ENCODE measurements around the gene GP1BB. TPM values are rescaled to one million over a fixed set of nuclear protein-coding genes. Genes with fewer than 3 reads are reported as not detected.
"Not testable (repeated sequence)": the region's sequence is repeated elsewhere in the genome, so short reads cannot be mapped to it uniquely, and the experiment has no call there.

Gene GP1BB
- polyA plus RNA-seq, 3 donors: 2.2 to 3.4 (median 2.9) TPM

- no peak for DNase-seq (ENCODE audit: low read depth in 3 of 3, low spot score in 2 of 3)
These were observed 29.8 kb upstream of the GP1BB start for GRCh38 chr22:19693581-19693980.

DNA sequence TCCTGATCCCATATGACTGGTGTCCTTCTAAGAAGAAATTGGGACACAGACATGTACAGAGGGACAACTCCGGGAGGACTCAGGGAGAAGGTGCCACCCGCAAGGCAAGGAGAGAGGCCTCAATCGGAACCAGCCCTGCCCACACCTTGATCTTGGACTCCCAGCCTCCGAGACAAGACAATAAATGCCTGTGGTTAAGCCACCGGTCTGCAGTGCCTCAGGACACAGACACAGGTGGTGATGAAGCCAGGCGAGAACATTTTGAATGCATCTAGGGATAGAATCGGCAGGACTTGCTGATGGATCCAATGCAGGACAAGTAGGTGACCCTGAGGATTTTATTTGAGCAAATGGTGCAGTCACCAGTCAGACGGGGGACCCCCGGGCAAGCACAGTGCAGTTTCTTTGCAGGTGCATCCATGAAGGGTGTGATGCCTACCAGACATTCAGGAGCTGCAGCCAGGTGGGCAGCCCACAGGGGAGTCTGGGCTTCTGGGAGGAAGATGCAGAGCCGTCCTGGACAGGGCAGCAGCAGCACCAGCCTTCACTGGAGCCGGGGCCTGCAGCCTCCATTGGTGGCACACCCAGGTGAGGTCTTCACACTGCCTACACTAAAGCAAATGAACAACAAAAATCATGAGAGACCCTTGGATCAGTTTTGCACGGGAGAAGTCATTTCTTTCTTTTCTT lies 29.2 kb upstream of the GP1BB start:
- DNase-seq (ENCODE audit: low read depth in 3 of 3, low spot score in 2 of 3): no peak

DNA sequence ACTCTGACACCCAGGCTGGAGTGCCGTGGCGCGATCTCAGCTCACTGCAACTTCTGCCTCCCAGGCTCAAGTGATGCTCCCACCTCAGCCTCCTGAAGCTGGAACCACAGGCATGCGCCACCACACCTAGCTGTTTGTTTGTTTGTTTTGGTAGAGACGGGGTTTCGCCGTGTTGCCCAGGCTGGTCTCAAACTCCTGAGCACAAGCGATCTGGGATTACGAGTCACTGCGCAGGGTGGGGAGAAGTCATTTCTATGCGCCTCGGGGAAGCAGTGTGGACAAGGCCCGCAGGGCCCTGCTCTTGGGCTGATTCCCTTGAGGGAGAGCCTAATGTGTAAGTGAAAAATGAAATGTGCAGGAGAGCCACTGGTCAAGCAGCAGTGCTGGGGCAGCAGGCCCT lies 28.6 kb upstream of the GP1BB start:
- no peak for DNase-seq (ENCODE audit: low read depth in 3 of 3, low spot score in 2 of 3)

GRCh38 chr22:19696504-19697276 lies 26.6 kb upstream of the GP1BB start:
- DNase-seq (ENCODE audit: low read depth in 3 of 3, low spot score in 2 of 3): no peak

DNA sequence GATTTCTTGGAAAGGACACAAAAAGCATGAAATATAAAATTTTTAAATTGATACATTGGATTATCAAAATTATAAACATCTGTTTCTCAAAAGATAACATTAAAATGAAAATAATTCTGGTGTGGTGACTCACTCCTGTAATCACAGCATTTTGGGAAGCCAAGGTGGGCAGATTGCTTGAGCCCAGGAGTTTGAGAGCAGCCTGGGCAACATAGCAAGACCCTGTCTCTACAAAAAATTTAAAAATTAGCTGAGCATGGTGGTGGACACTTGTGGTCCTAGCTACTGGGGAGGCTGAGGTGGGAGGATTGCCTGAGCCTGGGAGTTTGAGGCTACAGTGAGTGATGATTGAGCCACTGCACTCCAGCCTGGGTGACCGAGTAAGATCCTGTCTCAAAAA lies 25.5 kb upstream of the GP1BB start:
- DNase-seq (ENCODE audit: low read depth in 3 of 3, low spot score in 2 of 3): not testable (repeated sequence)

GRCh38 chr22:19700790-19701419 lies 22.4 kb upstream of the GP1BB start:
- no peak for DNase-seq (ENCODE audit: low read depth in 3 of 3, low spot score in 2 of 3)

- no peak for DNase-seq (ENCODE audit: low read depth in 3 of 3, low spot score in 2 of 3)
These were observed 21.8 kb upstream of the GP1BB start for GRCh38 chr22:19701420-19702145.

- DNase-seq (ENCODE audit: low read depth in 3 of 3, low spot score in 2 of 3): no peak
These were observed 19.5 kb upstream of the GP1BB start for GRCh38 chr22:19703869-19704268.

DNA sequence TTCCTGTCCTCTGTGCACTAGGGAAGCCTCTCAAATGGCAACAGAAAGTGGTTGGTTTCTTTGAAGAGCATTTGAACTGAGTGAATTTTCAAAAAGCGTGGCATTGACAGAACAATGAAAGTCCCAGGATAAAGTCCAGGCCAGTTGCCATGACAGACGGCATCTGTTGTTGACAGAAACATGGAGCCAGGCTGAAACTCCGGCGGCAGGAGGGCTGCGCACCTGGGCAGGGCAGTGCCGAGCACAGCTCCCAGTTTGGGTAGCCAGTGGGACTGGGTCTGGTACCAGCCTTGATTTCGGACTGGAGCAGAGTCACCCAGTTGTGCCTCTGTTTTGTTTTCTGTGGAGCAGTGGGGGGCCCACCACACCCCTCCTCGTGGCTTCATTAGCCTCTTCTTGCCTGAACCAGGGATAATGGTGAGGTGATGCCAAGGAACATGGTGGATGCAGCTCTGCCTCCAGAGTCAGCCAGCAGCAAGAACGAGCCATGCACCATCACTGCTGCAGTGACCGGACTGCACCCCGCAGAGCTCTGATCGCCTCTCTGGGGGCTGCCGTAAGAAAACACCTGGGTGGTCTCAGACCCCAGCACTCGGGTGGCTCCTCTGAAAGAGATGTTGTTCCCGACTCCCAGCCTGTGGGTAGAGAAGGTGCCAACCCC lies 18.9 kb upstream of the GP1BB start:
- no peak for DNase-seq (ENCODE audit: low read depth in 3 of 3, low spot score in 2 of 3)

DNA sequence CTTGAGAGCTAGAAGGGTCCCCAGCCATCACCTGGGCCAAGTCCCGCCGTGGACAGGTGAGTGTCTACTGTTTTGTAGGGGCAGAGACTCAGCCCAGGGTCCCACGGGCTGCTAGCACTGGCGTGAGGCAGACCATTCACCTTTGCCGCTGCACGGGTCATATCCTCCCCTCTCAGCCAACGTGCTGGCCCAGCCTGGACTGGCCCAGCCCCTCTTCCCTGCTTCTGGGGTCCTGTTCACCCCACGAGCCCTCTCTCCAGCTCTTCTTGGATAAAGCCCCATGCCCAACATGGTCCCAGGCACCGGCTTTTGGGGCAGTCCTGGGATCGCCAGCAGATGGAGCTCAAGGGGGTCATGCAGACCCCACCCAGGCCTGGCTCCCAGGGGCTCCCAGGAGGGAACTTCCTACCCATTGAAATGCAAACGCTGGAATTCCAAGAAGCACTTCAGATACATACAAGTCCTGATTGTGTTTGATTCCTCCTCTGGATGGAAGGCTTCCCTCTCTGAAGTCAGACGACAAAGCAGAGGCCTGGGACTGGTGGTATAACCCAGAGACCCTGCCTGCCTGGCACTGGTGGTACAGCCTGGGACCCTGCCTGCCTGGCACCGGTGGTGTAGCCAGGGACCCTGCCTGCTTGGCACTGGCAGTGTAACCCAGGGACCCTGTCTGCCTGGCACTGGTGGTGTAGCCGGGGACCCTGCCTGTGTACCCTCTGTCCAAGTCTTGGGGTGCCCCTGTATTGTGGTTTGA lies 18.0 kb upstream of the GP1BB start:
- DNase-seq (ENCODE audit: low read depth in 3 of 3, low spot score in 2 of 3): no peak

- no peak for DNase-seq (ENCODE audit: low read depth in 3 of 3, low spot score in 2 of 3)
These were observed 16.6 kb upstream of the GP1BB start for GRCh38 chr22:19706661-19707151.

DNA sequence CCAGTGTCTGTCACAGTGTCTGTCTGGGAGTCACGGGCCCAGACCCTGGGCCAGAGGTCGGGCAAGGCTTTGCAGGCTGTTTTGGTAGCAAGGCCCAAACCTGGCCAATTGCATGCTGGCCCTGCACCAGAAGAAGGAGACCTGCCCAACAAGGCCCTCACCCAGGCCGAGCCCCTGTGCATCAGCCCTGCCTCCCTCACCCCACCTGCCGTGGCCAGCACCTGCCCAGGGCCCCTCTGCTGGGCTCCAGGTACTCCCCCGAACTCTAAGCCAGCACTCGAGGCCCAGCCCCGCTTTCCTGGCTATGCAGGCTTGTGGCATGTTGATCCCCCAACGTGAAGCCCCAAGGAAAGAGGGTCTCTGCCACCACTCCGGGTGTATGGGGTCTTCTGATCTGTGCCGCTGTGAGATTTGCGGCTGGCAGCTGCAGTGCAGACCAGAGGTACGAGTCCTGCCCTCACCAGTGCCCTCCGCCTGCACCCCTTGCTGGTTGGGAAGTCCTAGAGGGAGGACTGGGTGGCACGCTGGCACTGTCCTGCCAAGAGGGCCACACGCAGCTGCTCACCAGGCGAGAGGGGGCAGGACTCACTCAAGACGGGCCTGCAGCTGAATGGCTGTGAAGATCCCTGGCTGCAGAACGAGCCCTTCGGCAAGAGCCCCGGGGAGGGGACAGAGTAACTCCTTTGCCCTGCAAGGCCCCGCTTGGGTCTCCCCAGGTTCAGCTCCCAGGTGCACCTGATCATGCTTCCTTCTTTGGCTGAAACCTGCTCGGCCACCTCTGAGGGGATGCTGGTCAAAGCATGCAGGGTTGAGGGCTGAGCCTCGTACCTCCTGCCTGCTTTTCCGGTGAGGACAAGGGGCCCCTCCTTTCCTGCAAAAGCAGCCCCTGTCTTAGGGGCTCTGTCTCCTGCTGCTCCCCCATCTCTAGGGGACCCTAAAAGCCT lies 15.7 kb upstream of the GP1BB start:
- no peak for DNase-seq (ENCODE audit: low read depth in 3 of 3, low spot score in 2 of 3)

DNA sequence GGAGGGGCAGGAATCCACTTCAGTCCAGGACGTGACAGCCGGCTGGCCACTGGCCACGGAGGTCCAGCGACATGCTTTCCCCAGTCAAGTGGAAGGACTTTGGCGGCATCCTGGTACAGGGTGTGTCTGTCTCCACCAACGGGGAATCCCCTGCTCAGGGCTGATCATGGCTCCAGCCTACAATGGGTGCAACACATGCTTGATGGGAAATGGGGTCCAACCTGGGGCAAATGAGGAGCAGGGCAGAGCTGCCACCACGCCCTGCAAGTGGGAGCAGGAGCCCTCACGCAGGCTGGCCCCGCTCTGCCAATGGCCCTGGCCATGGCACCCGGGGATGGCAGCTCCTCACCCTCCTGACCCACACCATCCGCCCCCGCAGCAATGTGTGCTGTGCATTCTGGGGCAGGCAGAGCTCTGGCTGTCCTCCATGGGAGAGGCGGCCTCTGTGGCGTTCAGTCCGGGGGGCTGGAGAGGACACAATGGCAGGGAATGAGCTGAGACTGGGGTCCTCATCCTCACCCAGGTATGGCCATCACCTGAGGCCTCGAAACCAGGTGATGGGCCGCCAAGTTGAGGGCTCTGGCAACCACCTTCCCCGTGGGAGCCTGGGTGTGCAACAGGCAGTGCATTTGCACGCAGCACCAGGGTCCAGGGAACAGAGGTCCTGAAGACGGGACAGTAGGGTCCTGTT lies 14.9 kb upstream of the GP1BB start:
- no peak for DNase-seq (ENCODE audit: low read depth in 3 of 3, low spot score in 2 of 3)

DNA sequence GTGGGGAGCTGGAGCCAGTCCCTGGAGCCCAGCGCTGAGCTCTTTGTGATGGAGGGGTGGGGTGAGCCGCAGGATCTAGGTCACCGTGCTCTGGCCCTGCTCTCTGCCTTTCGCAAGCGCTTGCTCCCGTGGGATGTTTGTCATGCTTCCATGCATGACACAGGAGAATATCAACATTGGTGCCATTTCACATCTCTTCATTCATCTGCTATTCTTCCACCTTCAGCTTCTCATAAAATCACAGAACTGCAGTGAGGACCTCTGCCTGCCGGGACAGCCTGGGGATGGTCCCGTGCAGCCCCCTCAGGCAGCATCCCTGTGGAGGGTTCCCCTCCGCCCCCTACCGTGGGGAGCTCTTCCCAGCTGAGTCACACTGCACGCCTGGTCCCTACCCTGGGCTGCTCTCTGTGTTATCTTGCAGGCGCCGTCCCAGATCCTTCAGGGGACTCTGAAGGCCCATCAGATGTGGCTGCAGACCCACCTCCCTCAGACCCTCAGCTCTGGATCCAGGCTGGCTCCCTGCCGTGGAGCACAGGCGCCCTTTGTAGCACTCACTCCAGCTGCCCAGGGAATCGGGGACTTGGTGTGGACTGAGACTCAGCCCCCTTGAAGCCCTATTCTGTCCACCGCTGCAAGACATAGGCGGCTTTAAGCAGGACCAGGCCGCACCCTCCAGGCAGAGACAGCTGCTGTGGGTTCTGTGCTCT lies 14.1 kb upstream of the GP1BB start:
- no peak for DNase-seq (ENCODE audit: low read depth in 3 of 3, low spot score in 2 of 3)

GRCh38 chr22:19710020-19710768 lies 13.1 kb upstream of the GP1BB start:
- DNase-seq (ENCODE audit: low read depth in 3 of 3, low spot score in 2 of 3): no peak

GRCh38 chr22:19710769-19711106 lies 12.6 kb upstream of the GP1BB start:
- DNase-seq (ENCODE audit: low read depth in 3 of 3, low spot score in 2 of 3): no peak

- no peak for DNase-seq (ENCODE audit: low read depth in 3 of 3, low spot score in 2 of 3)
These were observed 10.1 kb upstream of the GP1BB start for GRCh38 chr22:19713245-19713644.

Data from right renal cortex interstitium (tissue), 3 donors.